Activated CD4-positive, alpha-beta T cell treated with anti-CD3 and anti-CD28 coated beads, Interleukin-2, amount 50 U/mL, for 24 hours (primary cell): ENCODE data around the gene QSOX2.
A peak's percentile ranks its signal among the peaks of the same experiment; 100 is the strongest.

Experiments used
- DNase-seq, 2 donors: peaks; one replicate each; pipeline ENCODE4 v3.0.0-alpha.2; 2020; ENCODE audit warnings: low read depth in 1 of 2, low spot score in 1 of 2

The QSOX2 gene

GRCh38 chr9:136245219-136246150, at the start of gene QSOX2:
Gene QSOX2, minus strand, starts transcription at chr9:136245812. Its CDS starts 9 bp downstream, at chr9:136245803.
- peak; percentile 74 to 76 for DNase-seq

- DNase-seq = no peak
These were observed 49.4 kb upstream of the QSOX2 start for GRCh38 chr9:136295055-136295454.

- no peak for DNase-seq
These were observed 48.8 kb upstream of the QSOX2 start for GRCh38 chr9:136294437-136294836.

GRCh38 chr9:136293476-136294077, 48.0 kb upstream of the QSOX2 start:
- DNase-seq = no peak

GRCh38 chr9:136292591-136293448, 47.2 kb upstream of the QSOX2 start:
- no peak for DNase-seq

GRCh38 chr9:136292026-136292538, 46.5 kb upstream of the QSOX2 start:
- DNase-seq = no peak

GRCh38 chr9:136291306-136292025, 45.9 kb upstream of the QSOX2 start:
- no peak for DNase-seq

GRCh38 chr9:136290508-136291000, 44.9 kb upstream of the QSOX2 start:
- no peak for DNase-seq

- DNase-seq = no peak
These were observed 44.3 kb upstream of the QSOX2 start for GRCh38 chr9:136289651-136290507.

- no peak for DNase-seq
These were observed 42.5 kb upstream of the QSOX2 start for GRCh38 chr9:136287960-136288753.

- no peak for DNase-seq
These were observed 41.4 kb upstream of the QSOX2 start for GRCh38 chr9:136286987-136287379.

GRCh38 chr9:136286359-136286986, 40.9 kb upstream of the QSOX2 start:
- no peak for DNase-seq

GRCh38 chr9:136285501-136286358, 40.1 kb upstream of the QSOX2 start:
- no peak for DNase-seq

- no peak for DNase-seq
These were observed 39.3 kb upstream of the QSOX2 start for GRCh38 chr9:136284951-136285350.

- DNase-seq = no peak
These were observed 38.7 kb upstream of the QSOX2 start for GRCh38 chr9:136284311-136284710.

GRCh38 chr9:136283291-136284235, 38.0 kb upstream of the QSOX2 start:
- peak; percentile 55 to 63 for DNase-seq
